SU-DHL-6 (cell line): ENCODE data around the gene NFATC1.

ENCODE experiments used
- H2AFZ ChIP-seq: fragments of 200-600 bp; sonication (generic); 2 replicates; pipeline ENCODE4 v1.6.1; 2014; ENCODE audit warnings: low read depth, mild to moderate bottlenecking, moderate library complexity, mixed read lengths, antibody characterized with exemption, low read length; ENCODE audit not compliant: severe bottlenecking
- H3F3A ChIP-seq: fragments of 200-600 bp; shearing (Covaris generic); 2 replicates; pipeline ENCODE4 v1.6.0; 2016; ENCODE audit warnings: antibody characterized with exemption, mild to moderate bottlenecking; ENCODE audit not compliant: insufficient read depth
- H3K27ac ChIP-seq: fragments of 200-600 bp; sonication (generic); 2 replicates; pipeline ENCODE4 v1.5.1; 2016; ENCODE audit warnings: low read depth, mild to moderate bottlenecking, low read length, moderate library complexity, mixed read lengths
- H3K27me3 ChIP-seq: fragments of 200-600 bp; sonication (generic), shearing (Covaris generic); 2 replicates; pipeline ENCODE4 v1.6.0; 2014; ENCODE audit warnings: mild to moderate bottlenecking, low read length
- H3K36me3 ChIP-seq: fragments of 200-600 bp; sonication (generic); 2 replicates; pipeline ENCODE4 v1.6.1; 2014; ENCODE audit warnings: mild to moderate bottlenecking, low read length, mixed read lengths
- H3K4me2 ChIP-seq: fragments of 300-600, 200-600 bp; shearing (Covaris generic), sonication (generic); 2 replicates; pipeline ENCODE4 v1.6.0; 2014; ENCODE audit warnings: low read length, low read depth, mild to moderate bottlenecking; ENCODE audit not compliant: poor library complexity, severe bottlenecking
- H3K4me3 ChIP-seq: fragments of 200-600 bp; sonication (generic); 2 replicates; pipeline ENCODE4 v1.5.1; 2014; ENCODE audit warnings: antibody characterized with exemption, low read length, mild to moderate bottlenecking, mixed read lengths; ENCODE audit not compliant: insufficient read depth, poor library complexity, severe bottlenecking
- H3K79me2 ChIP-seq: fragments of 200-600 bp; sonication (generic); 2 replicates; pipeline ENCODE4 v1.6.1; 2014; ENCODE audit warnings: mild to moderate bottlenecking, low read length, moderate library complexity; ENCODE audit not compliant: insufficient read depth
- H3K9ac ChIP-seq: fragments of 200-600 bp; sonication (generic); 2 replicates; pipeline ENCODE4 v1.7.0; 2014; ENCODE audit warnings: mild to moderate bottlenecking, low read length
- H3K9me2 ChIP-seq: fragments of 200-600 bp; sonication (generic); replicated peaks from 2 replicates; pipeline ENCODE4 v1.6.1; 2014; ENCODE audit warnings: low read length; ENCODE audit not compliant: insufficient read depth
- H3K9me3 ChIP-seq: fragments of 200-600 bp; sonication (generic); 2 replicates; pipeline ENCODE4 v1.6.1; 2014; ENCODE audit warnings: low read length, mixed read lengths; ENCODE audit not compliant: insufficient read depth
- H4K20me1 ChIP-seq: fragments of 200-600 bp; sonication (generic); 2 replicates; pipeline ENCODE4 v1.6.1; 2014; ENCODE audit warnings: low read depth, mild to moderate bottlenecking, antibody characterized with exemption, low read length, moderate library complexity, mixed read lengths
- CTCF ChIP-seq: fragments of 200-600 bp; sonication (generic); IDR thresholded peaks from one replicate; pipeline ENCODE4 v1.5.1; 2017; ENCODE audit warnings: antibody characterized with exemption, mild to moderate bottlenecking, low read length, moderate library complexity; ENCODE audit not compliant: insufficient read depth, poor library complexity, severe bottlenecking
- EZH2phosphoT487 ChIP-seq: fragments of 200-600 bp; sonication (generic), shearing (Covaris generic); conservative IDR thresholded peaks from 2 replicates; pipeline ENCODE4 v1.6.1; 2018; ENCODE audit warnings: mild to moderate bottlenecking, antibody characterized with exemption, low read length, moderate library complexity, mixed read lengths

NFATC1 gene

GRCh38 chr18:79478484-79479115 lies 82.9 kb downstream of the NFATC1 start:
- TF ChIP-seq EZH2phosphoT487 = no peak
- TF ChIP-seq CTCF = no peak
- Histone ChIP-seq H3K9me3 (no peaks in the 10 kb centered on the region), H3K36me3 (no peaks in the 10 kb centered on the region), H2AFZ (no peak overlapping the region), H3K79me2 (no peaks in the 10 kb centered on the region), H3K9ac (no peak overlapping the region), H3K27ac (no peak overlapping the region), H4K20me1 (no peaks in the 10 kb centered on the region), H3K27me3 (no peaks in the 10 kb centered on the region), H3K4me2 (no peak overlapping the region), H3F3A (no peaks in the 10 kb centered on the region), H3K9me2 (no peaks in the 10 kb centered on the region), H3K4me3 (no peak overlapping the region)

- no peak overlapping the region for H3K9ac ChIP-seq
- no peak overlapping the region for H3K4me3 ChIP-seq
- TF ChIP-seq CTCF (no peak), EZH2phosphoT487 (no peak)
- no peaks in the 10 kb centered on the region for H3K9me2 ChIP-seq
- no peaks in the 10 kb centered on the region for H3K79me2 ChIP-seq
- no peaks in the 10 kb centered on the region for H3K36me3 ChIP-seq
- no peaks in the 10 kb centered on the region for H3K27me3 ChIP-seq
- no peak overlapping the region for H3K27ac ChIP-seq
- no peaks in the 10 kb centered on the region for H4K20me1 ChIP-seq
- no peak overlapping the region for H2AFZ ChIP-seq
- no peaks in the 10 kb centered on the region for H3F3A ChIP-seq
- no peak overlapping the region for H3K4me2 ChIP-seq
- no peaks in the 10 kb centered on the region for H3K9me3 ChIP-seq
These were observed 83.5 kb downstream of the NFATC1 start for GRCh38 chr18:79479116-79479760.

- Histone ChIP-seq H3F3A (no peaks in the 10 kb centered on the region), H3K4me3 (no peak overlapping the region)
These were observed 84.0 kb downstream of the NFATC1 start for GRCh38 chr18:79479761-79480161.

More at GRCh38 chr18:79479761-79480161, 84.0 kb downstream of the NFATC1 start:
- Histone ChIP-seq H3K9me3 (no peaks in the 10 kb centered on the region), H3K27ac (no peak overlapping the region), H4K20me1 (no peaks in the 10 kb centered on the region), H3K9me2 (no peaks in the 10 kb centered on the region), H3K9ac (no peak overlapping the region), H3K79me2 (no peaks in the 10 kb centered on the region), H3K27me3 (no peaks in the 10 kb centered on the region), H3K4me2 (no peak overlapping the region), H2AFZ (no peak overlapping the region), H3K36me3 (no peaks in the 10 kb centered on the region)
- TF ChIP-seq CTCF (no peak), EZH2phosphoT487 (no peak)
